ENCODE measurements around the gene KLHDC4. TPM values are rescaled to one million over a fixed set of nuclear protein-coding genes. Genes with fewer than 3 reads are reported as not detected.
"Not testable (repeated sequence)": the region's sequence is repeated elsewhere in the genome, so short reads cannot be mapped to it uniquely, and the experiment has no call there.

The KLHDC4 gene
- polyA plus RNA-seq (2012; ENCODE audit: missing spikeins), result 29.3 TPM

- FAIRE-seq (peak; percentile 57), DNase-seq (ENCODE audit: insufficient read length) (peak; percentile 95)
- peak; percentile 90 for TF ChIP-seq POLR2A (IDR thresholded peaks at IDR 0.05; ENCODE audit: low read depth, low read length)
- peak; percentile 76 for TF ChIP-seq TAF1 (IDR thresholded peaks at IDR 0.05; ENCODE audit: borderline replicate concordance, low read depth, low read length)
- peak; percentile 91 for TF ChIP-seq POLR2AphosphoS5 (IDR thresholded peaks at IDR 0.05; ENCODE audit: low read depth, low read length)
These were observed at the start of gene KLHDC4 for GRCh38 chr16:87765776-87766484. Gene KLHDC4, minus strand, starts transcription at chr16:87765986. Its CDS starts 96 bp downstream, at chr16:87765890.

DNA sequence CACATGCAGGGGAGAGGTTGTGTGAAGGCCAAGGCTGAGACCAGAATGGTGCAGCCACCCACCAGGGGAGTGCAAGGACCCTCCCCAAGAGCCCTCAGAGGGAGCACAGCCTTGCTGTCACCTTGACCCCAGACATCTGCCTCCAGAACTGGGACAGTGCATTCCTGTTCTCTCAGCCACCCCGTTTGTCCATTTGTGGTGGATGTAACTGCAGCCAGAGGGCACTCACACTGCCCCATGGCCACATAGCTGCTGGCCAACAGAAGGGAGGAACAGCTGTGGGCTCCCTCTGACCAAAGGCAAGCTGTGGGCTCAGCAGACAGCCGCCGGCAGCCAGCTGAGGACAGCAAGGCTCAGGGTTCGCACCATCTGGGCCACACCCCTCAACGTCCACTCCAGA lies 49.8 kb upstream of the KLHDC4 start:
- TF ChIP-seq POLR2AphosphoS5 (IDR thresholded peaks at IDR 0.05; ENCODE audit: low read depth, low read length), result no peak
- TF ChIP-seq TAF1 (IDR thresholded peaks at IDR 0.05; ENCODE audit: borderline replicate concordance, low read depth, low read length), result no peak
- TF ChIP-seq POLR2A (IDR thresholded peaks at IDR 0.05; ENCODE audit: low read depth, low read length), result no peak
- FAIRE-seq (no peak), DNase-seq (ENCODE audit: insufficient read length) (no peak)

GRCh38 chr16:87812200-87812656 lies 46.4 kb upstream of the KLHDC4 start:
- TF ChIP-seq POLR2AphosphoS5 (IDR thresholded peaks at IDR 0.05; ENCODE audit: low read depth, low read length) (no peak), POLR2A (IDR thresholded peaks at IDR 0.05; ENCODE audit: low read depth, low read length) (no peak), TAF1 (IDR thresholded peaks at IDR 0.05; ENCODE audit: borderline replicate concordance, low read depth, low read length) (no peak)
- DNase-seq (ENCODE audit: insufficient read length) (no peak), FAIRE-seq (no peak)

- not testable (repeated sequence) for FAIRE-seq; DNase-seq (ENCODE audit: insufficient read length)
These were observed 45.7 kb upstream of the KLHDC4 start for GRCh38 chr16:87811454-87811853.

DNA sequence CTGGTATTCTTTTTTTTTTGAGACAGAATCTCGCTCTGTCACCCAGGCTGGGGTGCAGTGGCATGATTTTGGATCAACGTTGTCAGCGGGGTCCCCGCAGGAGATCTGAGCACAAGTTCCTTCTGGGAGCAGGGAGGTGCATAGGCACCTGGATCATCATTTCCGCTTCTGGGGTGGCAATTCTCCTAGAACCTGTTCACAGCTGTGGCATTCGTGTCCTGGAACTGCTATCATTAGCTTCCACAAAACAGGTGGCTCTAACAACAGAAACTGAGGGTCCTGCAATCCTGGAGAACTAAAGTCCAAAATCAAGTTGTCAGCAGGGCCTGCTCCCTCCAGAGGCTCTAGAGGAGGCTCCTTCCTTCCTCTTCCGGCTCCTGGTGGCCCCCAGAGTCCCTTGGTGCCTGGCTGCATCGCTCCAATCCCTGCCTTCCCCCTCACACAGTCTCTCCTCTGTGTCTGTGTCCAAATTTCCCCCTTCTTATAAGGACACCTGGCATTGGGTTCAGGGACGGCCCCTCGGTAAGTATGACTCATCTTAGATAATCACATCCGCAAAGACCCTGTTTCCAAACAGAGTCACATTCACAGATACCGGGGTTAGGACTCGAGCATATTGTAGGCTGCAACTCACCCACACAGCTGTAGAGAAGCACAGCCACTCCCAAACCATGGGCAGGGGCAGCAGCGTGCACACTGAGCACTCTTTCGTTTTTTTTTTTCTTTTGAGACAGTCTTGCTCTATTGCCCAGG lies 43.5 kb upstream of the KLHDC4 start:
- TF ChIP-seq POLR2A (IDR thresholded peaks at IDR 0.05; ENCODE audit: low read depth, low read length) (no peak; the same call in 1 of the 2 replicates), POLR2AphosphoS5 (IDR thresholded peaks at IDR 0.05; ENCODE audit: low read depth, low read length) (no peak), TAF1 (IDR thresholded peaks at IDR 0.05; ENCODE audit: borderline replicate concordance, low read depth, low read length) (no peak)
- FAIRE-seq (peak; percentile 92), DNase-seq (ENCODE audit: insufficient read length) (no peak)

DNA sequence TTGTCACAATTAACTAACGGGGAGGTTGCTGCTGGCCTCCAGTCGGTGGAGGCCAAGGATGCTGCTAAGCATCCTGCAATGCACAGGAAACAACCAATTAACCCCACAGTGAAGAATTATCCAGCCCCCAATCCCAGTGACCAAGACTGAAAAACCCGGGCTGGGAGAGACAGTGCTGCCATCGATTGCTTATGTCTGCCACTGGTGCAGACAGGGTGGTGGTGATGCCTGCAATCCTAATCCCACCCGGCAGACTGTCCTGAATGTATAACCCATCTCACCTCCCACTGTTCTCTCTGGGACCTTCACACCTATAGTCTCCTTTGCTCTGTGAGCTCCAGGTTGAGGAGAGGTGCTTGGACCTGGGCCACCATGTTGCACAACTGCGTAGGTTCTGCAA lies 42.3 kb upstream of the KLHDC4 start:
- TF ChIP-seq POLR2A (IDR thresholded peaks at IDR 0.05; ENCODE audit: low read depth, low read length) (no peak), POLR2AphosphoS5 (IDR thresholded peaks at IDR 0.05; ENCODE audit: low read depth, low read length) (no peak)
- no peak for FAIRE-seq
- DNase-seq (ENCODE audit: insufficient read length), result no peak

GRCh38 chr16:87806641-87807546 lies 41.1 kb upstream of the KLHDC4 start:
- peak; percentile 21 for FAIRE-seq
- no peak for TF ChIP-seq POLR2AphosphoS5 (IDR thresholded peaks at IDR 0.05; ENCODE audit: low read depth, low read length)
- no peak for DNase-seq (ENCODE audit: insufficient read length)

- no peak for DNase-seq (ENCODE audit: insufficient read length)
- no peak for TF ChIP-seq TAF1 (IDR thresholded peaks at IDR 0.05; ENCODE audit: borderline replicate concordance, low read depth, low read length)
- no peak for TF ChIP-seq POLR2AphosphoS5 (IDR thresholded peaks at IDR 0.05; ENCODE audit: low read depth, low read length)
- TF ChIP-seq POLR2A (IDR thresholded peaks at IDR 0.05; ENCODE audit: low read depth, low read length), result no peak
- FAIRE-seq, result peak; percentile 72
These were observed 40.5 kb upstream of the KLHDC4 start for GRCh38 chr16:87806261-87806640.

- FAIRE-seq, result no peak
These were observed 37.6 kb upstream of the KLHDC4 start for GRCh38 chr16:87803385-87803784.

GRCh38 chr16:87802670-87803069 lies 36.9 kb upstream of the KLHDC4 start:
- DNase-seq (ENCODE audit: insufficient read length), result no peak
- no peak for FAIRE-seq
- TF ChIP-seq TAF1 (IDR thresholded peaks at IDR 0.05; ENCODE audit: borderline replicate concordance, low read depth, low read length) (no peak), POLR2AphosphoS5 (IDR thresholded peaks at IDR 0.05; ENCODE audit: low read depth, low read length) (no peak), POLR2A (IDR thresholded peaks at IDR 0.05; ENCODE audit: low read depth, low read length) (no peak)

More at GRCh38 chr16:87803385-87803784, 37.6 kb upstream of the KLHDC4 start:
- DNase-seq (ENCODE audit: insufficient read length), result no peak
- TF ChIP-seq POLR2AphosphoS5 (IDR thresholded peaks at IDR 0.05; ENCODE audit: low read depth, low read length), result no peak
- no peak for TF ChIP-seq TAF1 (IDR thresholded peaks at IDR 0.05; ENCODE audit: borderline replicate concordance, low read depth, low read length)
- TF ChIP-seq POLR2A (IDR thresholded peaks at IDR 0.05; ENCODE audit: low read depth, low read length), result no peak

DNA sequence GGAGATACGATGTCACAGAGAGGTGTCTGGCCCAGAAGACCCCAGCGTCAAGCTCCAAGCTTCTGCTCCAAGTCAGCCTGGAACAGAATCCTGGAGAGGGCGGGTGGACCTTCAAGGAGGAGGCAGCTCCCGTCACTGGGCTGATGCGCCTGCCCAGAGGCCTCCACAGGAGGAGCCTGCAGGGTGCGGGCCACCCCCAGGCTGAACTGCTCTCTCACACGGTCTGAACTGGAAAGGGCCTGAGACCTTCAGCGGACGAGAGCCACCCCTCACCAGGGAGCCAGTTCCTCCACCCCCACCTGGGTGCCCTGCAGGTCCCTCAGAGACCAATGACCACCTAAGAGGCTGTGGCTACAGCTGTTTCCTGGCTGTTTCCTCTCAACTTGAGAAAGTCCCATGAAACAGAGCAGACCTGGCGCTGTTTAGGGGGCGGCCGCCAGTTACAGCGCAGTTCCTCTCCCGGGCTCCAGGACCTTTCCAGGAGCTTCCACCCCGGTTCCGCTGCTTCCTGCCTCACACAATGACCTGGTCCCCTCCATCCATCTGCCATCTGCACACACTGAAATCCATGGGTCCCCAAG lies 36.0 kb upstream of the KLHDC4 start:
- DNase-seq (ENCODE audit: insufficient read length) (no peak), FAIRE-seq (no peak)
- no peak for TF ChIP-seq POLR2AphosphoS5 (IDR thresholded peaks at IDR 0.05; ENCODE audit: low read depth, low read length)
- TF ChIP-seq POLR2A (IDR thresholded peaks at IDR 0.05; ENCODE audit: low read depth, low read length), result no peak
- TF ChIP-seq TAF1 (IDR thresholded peaks at IDR 0.05; ENCODE audit: borderline replicate concordance, low read depth, low read length), result no peak

Measured in GM12892 (cell line).